IMR-90 (cell line): Measurements from ENCODE around the gene SAMD8. TPM values are rescaled to one million over a fixed set of nuclear protein-coding genes. Genes with fewer than 3 reads are reported as not detected.
A peak's percentile ranks its signal among the peaks of the same experiment; 100 is the strongest.

ENCODE experiments used
- ATAC-seq: fragments of 200-7000 bp; cut with Tn5 transposase; 2 replicates; pipeline ENCODE4 v1.9.1; 2020; ENCODE audit warnings: low read depth, mild to moderate bottlenecking, moderate library complexity
- BruUV-seq: library from RNA; stranded (reverse); fragments of 400-500 nt; replicated peaks from 2 replicates; lab custom pipeline; 2021; lab: Mats Ljungman, UMichigan
- CTCF ChIA-PET: fragments of 300-600 bp; formaldehyde crosslinking; extraction: SDS; loops from one replicate; lab custom pipeline; 2021; ENCODE audit warnings: antibody characterized with exemption; lab: Yijun Ruan, JAX
- POLR2A ChIA-PET: fragments of 300-600 bp; sonication (Branson Sonifier 250); formaldehyde crosslinking; loops from one replicate; lab custom pipeline; 2022; ENCODE audit warnings: antibody characterized with exemption; ENCODE audit not compliant: unreplicated experiment; lab: Charles Lee
- DNase-seq: peaks from one replicate; pipeline ENCODE4 v3.0.0; 2013
- H2AFZ ChIP-seq: replicated peaks from 2 replicates; pipeline ENCODE3; 2013; ENCODE audit warnings: low read length, mild to moderate bottlenecking; ENCODE audit not compliant: poor library complexity
- H2AK5ac ChIP-seq: 2 replicates; pipeline ENCODE4 v1.6.1; 2013; ENCODE audit warnings: low read depth, low read length, inconsistent platforms
- H2AK9ac ChIP-seq: replicated peaks from 2 replicates; pipeline ENCODE3; 2013; ENCODE audit warnings: mild to moderate bottlenecking, low read depth, low read length, moderate library complexity; ENCODE audit not compliant: poor library complexity
- H2BK120ac ChIP-seq: 2 replicates; pipeline ENCODE4 v1.6.1; 2013; ENCODE audit warnings: low read depth, low read length, inconsistent platforms
- H2BK15ac ChIP-seq: 3 replicates; pipeline ENCODE4 v1.6.1; 2013; ENCODE audit warnings: low read depth, low read length, inconsistent platforms
- H2BK20ac ChIP-seq: 2 replicates; pipeline ENCODE4 v1.6.1; 2013; ENCODE audit warnings: low read depth, mild to moderate bottlenecking, inconsistent platforms, low read length, moderate library complexity
- H2BK5ac ChIP-seq: 2 replicates; pipeline ENCODE4 v1.6.1; 2013; ENCODE audit warnings: mild to moderate bottlenecking, low read depth, low read length, inconsistent platforms; ENCODE audit not compliant: poor library complexity, severe bottlenecking
- H3K14ac ChIP-seq: replicated peaks from 2 replicates; pipeline ENCODE4 v1.6.1; 2013; ENCODE audit warnings: low read depth, low read length, inconsistent platforms
- H3K18ac ChIP-seq: 2 replicates; pipeline ENCODE4 v1.6.1; 2013; ENCODE audit warnings: low read depth, low read length, control low read depth
- H3K23ac ChIP-seq: 2 replicates; pipeline ENCODE4 v1.6.1; 2013; ENCODE audit warnings: low read depth, low read length, inconsistent platforms
- H3K27ac ChIP-seq: 2 replicates; pipeline ENCODE4 v1.5.1; 2013; ENCODE audit warnings: mild to moderate bottlenecking, control low read depth, low read length; ENCODE audit not compliant: insufficient read depth
- H3K27me3 ChIP-seq: 2 replicates; pipeline ENCODE4 v1.6.1; 2013; ENCODE audit warnings: low read length; ENCODE audit not compliant: control insufficient read depth, insufficient read depth
- H3K36me3 ChIP-seq: 2 replicates; pipeline ENCODE4 v1.6.1; 2013; ENCODE audit warnings: low read length, mixed read lengths; ENCODE audit not compliant: control insufficient read depth, insufficient read depth
- H3K4ac ChIP-seq: 2 replicates; pipeline ENCODE4 v1.6.1; 2013; ENCODE audit warnings: low read depth, low read length, inconsistent platforms
- H3K4me1 ChIP-seq: 2 replicates; pipeline ENCODE4 v1.6.1; 2013; ENCODE audit warnings: low read length, mixed read lengths; ENCODE audit not compliant: control insufficient read depth, insufficient read depth
- H3K4me2 ChIP-seq: 2 replicates; pipeline ENCODE4 v1.6.1; 2013; ENCODE audit warnings: low read depth, mild to moderate bottlenecking, control low read depth, low read length, moderate library complexity
- H3K4me3 ChIP-seq: 2 replicates; pipeline ENCODE4 v1.5.1; 2013; ENCODE audit warnings: low read depth, mild to moderate bottlenecking, control low read depth, low read length, moderate library complexity; ENCODE audit not compliant: insufficient read depth
- H3K56ac ChIP-seq: 2 replicates; pipeline ENCODE4 v1.6.1; 2013; ENCODE audit warnings: low read length, inconsistent platforms; ENCODE audit not compliant: insufficient read depth; ENCODE audit errors: extremely low read depth
- H3K79me1 ChIP-seq, 2 experiments: 2 replicates each; pipeline ENCODE4 v1.6.1; 2013; ENCODE audit warnings: low read length in 2 of 2, inconsistent platforms in 1 of 2, low read depth in 1 of 2
- H3K9ac ChIP-seq: 2 replicates; pipeline ENCODE4 v1.6.1; 2013; ENCODE audit warnings: low read depth, low read length, control low read depth
- H3K9me1 ChIP-seq: 2 replicates; pipeline ENCODE4 v1.6.1; 2013; ENCODE audit warnings: low read length, inconsistent platforms; ENCODE audit not compliant: insufficient read depth
- H3K9me3 ChIP-seq: 2 replicates; pipeline ENCODE4 v1.6.1; 2013; ENCODE audit warnings: low read length; ENCODE audit not compliant: control insufficient read depth, insufficient read depth
- H4K20me1 ChIP-seq: 2 replicates; pipeline ENCODE4 v1.6.1; 2013; ENCODE audit warnings: low read length, inconsistent platforms; ENCODE audit not compliant: insufficient read depth
- H4K5ac ChIP-seq: 2 replicates; pipeline ENCODE4 v1.6.1; 2013; ENCODE audit warnings: mild to moderate bottlenecking, low read depth, low read length, control low read depth
- H4K8ac ChIP-seq, 2 experiments: 2 replicates each; pipeline ENCODE4 v1.6.1; 2013; ENCODE audit warnings: low read depth in 2 of 2, low read length in 2 of 2, control low read depth in 1 of 2, inconsistent platforms in 1 of 2
- H4K91ac ChIP-seq: 2 replicates; pipeline ENCODE4 v1.6.1; 2013; ENCODE audit warnings: low read depth, low read length, inconsistent platforms; ENCODE audit not compliant: insufficient read depth
- BHLHE40 ChIP-seq: fragments of 150-350 bp; IDR thresholded peaks from 2 replicates; pipeline ENCODE4 v1.6.1; 2016; ENCODE audit warnings: mild to moderate bottlenecking, low read depth, low read length
- CEBPB ChIP-seq: IDR thresholded peaks from 2 replicates; pipeline ENCODE4 v1.6.1; 2012; ENCODE audit warnings: low read depth, low read length, improper control_type of control experiment
- CHD1 ChIP-seq: IDR thresholded peaks from 2 replicates; pipeline ENCODE4 v1.6.1; 2012; ENCODE audit warnings: low read depth, low read length, improper control_type of control experiment
- FOS ChIP-seq: fragments of 150-350 bp; IDR thresholded peaks from 2 replicates; pipeline ENCODE4 v1.6.1; 2016; ENCODE audit warnings: low read depth, low read length
- MAFK ChIP-seq: IDR thresholded peaks from 2 replicates; pipeline ENCODE4 v1.6.1; 2012; ENCODE audit warnings: low read depth, low read length, improper control_type of control experiment
- MAZ ChIP-seq: IDR thresholded peaks from 2 replicates; pipeline ENCODE4 v1.6.1; 2012; ENCODE audit warnings: low read depth, mild to moderate bottlenecking, low read length, improper control_type of control experiment, moderate library complexity, borderline replicate concordance
- MXI1 ChIP-seq: IDR thresholded peaks from 2 replicates; pipeline ENCODE4 v1.6.1; 2012; ENCODE audit warnings: low read depth, mild to moderate bottlenecking, low read length, moderate library complexity, borderline replicate concordance
- NFE2L2 ChIP-seq: fragments of 150-350 bp; IDR thresholded peaks from 2 replicates; pipeline ENCODE4 v1.6.1; 2016; ENCODE audit warnings: low read depth, mild to moderate bottlenecking, low read length
- POLR2A ChIP-seq: IDR thresholded peaks from 2 replicates; pipeline ENCODE4 v1.6.1; 2012; ENCODE audit warnings: mild to moderate bottlenecking, low read depth, low read length
- RAD21 ChIP-seq: IDR thresholded peaks from 2 replicates; pipeline ENCODE4 v1.6.1; 2012; ENCODE audit warnings: low read length, improper control_type of control experiment
- RCOR1 ChIP-seq: IDR thresholded peaks from 2 replicates; pipeline ENCODE4 v1.6.1; 2012; ENCODE audit warnings: mild to moderate bottlenecking, low read length, improper control_type of control experiment; ENCODE audit not compliant: insufficient replicate concordance
- RFX5 ChIP-seq: IDR thresholded peaks from 2 replicates; pipeline ENCODE4 v1.8.0; 2012; ENCODE audit warnings: low read depth, mild to moderate bottlenecking, low read length, moderate library complexity
- SMC3 ChIP-seq: fragments of 150-350 bp; IDR thresholded peaks from 2 replicates; pipeline ENCODE4 v1.6.1; 2016; ENCODE audit warnings: low read depth, mild to moderate bottlenecking, antibody characterized with exemption, low read length, moderate library complexity
- USF2 ChIP-seq: fragments of 150-350 bp; IDR thresholded peaks from 2 replicates; pipeline ENCODE4 v1.6.1; 2017; ENCODE audit warnings: mild to moderate bottlenecking, antibody characterized with exemption, low read length, low read depth
- WGBS, 2 experiments: methylation state at CpG; one replicate each; pipeline versions ENCODE4 v1.1.5 to v1.1.7; 2013; ENCODE audit warnings: missing lambda C conversion rate in 2 of 2; ENCODE audit not compliant: insufficient read length in 1 of 2; ENCODE audit errors: extremely low coverage in 2 of 2; 5-methylcytosine and 5-hydroxymethylcytosine counted together
- dilution Hi-C: fragments of 300-500 bp; cut with HindIII; formaldehyde crosslinking; loops from one replicate; pipeline ENCODE4 v1.14.3; 2018; ENCODE audit warnings: low sequenced_read_pairs; ENCODE audit not compliant: unreplicated experiment
- in situ Hi-C: fragments of 300-500 bp; cut with MboI; formaldehyde crosslinking; loops from 3 replicates; pipeline ENCODE4 v1.14.3; 2019; ENCODE audit warnings: low sequenced_read_pairs, inconsistent platforms, mixed read lengths
- intact Hi-C: fragments of 100-400 bp; cut with micrococcal nuclease; formaldehyde crosslinking; loops from 2 replicates; pipeline ENCODE4 v1.10.0; 2022
- polyA plus RNA-seq, 3 experiments: library from polyadenylated mRNA; depleted of rRNA; stranded (reverse); fragments of >200 nt; gene quantifications; 2 replicates each; pipeline ENCODE4 v1.2.3, GENCODE V29; 2012; ENCODE audit warnings: low replicate concordance in 1 of 3
- total RNA-seq: library from RNA; depleted of rRNA; stranded (reverse); fragments of >200 nt; gene quantifications from 2 replicates; pipeline ENCODE4 v1.2.3, GENCODE V29; 2012
- TF ChIP-seq, protein P1 (sequence below): fragments of 150-350 bp; IDR thresholded peaks from 2 replicates; pipeline ENCODE4 v1.6.1; 2016; ENCODE audit warnings: low read depth, mild to moderate bottlenecking, low read length, moderate library complexity, borderline replicate concordance
- TF ChIP-seq, protein P2 (sequence below): conservative IDR thresholded peaks from 2 replicates; pipeline ENCODE4 v1.5.1; 2012; ENCODE audit warnings: mild to moderate bottlenecking, low read depth, low read length, improper control_type of control experiment

SAMD8 gene
- total and polyA plus RNA-seq, 2 of the 4 experiments (the other 2 are of a cell fraction): 10.1 to 28.7 TPM

DNA sequence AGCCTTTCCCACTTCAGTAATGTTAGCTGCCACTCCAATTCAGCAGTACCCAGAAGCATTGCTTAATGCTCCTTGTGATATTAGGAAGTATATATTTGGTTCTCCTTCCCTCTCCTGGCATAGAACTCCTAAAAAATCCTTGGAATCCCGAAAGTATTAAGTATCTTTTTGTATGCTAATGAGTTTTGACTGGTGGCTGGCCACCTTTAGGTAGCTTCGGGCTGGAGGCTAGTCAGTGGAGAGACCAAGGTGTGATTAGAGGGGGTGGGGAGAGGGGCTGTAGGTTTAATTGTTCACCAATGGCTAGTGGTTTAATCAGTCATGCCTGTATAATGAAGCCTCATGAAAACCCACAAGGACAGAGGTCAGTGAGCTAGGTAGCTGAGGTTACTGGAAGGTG lies 112.1 kb downstream of the SAMD8 start:
- Histone ChIP-seq H2AK9ac (no peak overlapping the region), H4K8ac (no peak overlapping the region), H3K79me1 (peaks cover 20 to 56% of the 10 kb centered on the region in 2 experiments), H2BK15ac (no peak overlapping the region), H2BK120ac (no peak overlapping the region), H3K27ac (peak overlapping the region; percentile 36; the same call in 1 of the 2 replicates), H4K91ac (no peak overlapping the region), H2BK5ac (peak overlapping the region; percentile 99), H3K56ac (no peak overlapping the region), H3K23ac (peak overlapping the region; percentile 58; the same call in 1 of the 2 replicates), H3K18ac (0 out of 2 replicates have a peak overlapping the region, but pooled peaks have one; percentile 18), H2AK5ac (no peak overlapping the region), H3K9ac (no peak overlapping the region), H3K27me3 (no peaks in the 10 kb centered on the region), H4K20me1 (peaks cover 55% of the 10 kb centered on the region), H2AFZ (no peak overlapping the region), H3K4me3 (no peak overlapping the region), H3K4me2 (no peak overlapping the region), H3K4me1 (peaks cover 28% of the 10 kb centered on the region), H3K14ac (no peak overlapping the region), H3K9me1 (peaks cover 11% of the 10 kb centered on the region), H3K9me3 (no peaks in the 10 kb centered on the region), H3K4ac (peak overlapping the region; percentile 11; the same call in 1 of the 2 replicates), H3K36me3 (peaks cover 50% of the 10 kb centered on the region), H4K5ac (no peak overlapping the region), H2BK20ac (no peak overlapping the region)
- ChIA-PET POLR2A (no interaction called here), CTCF (interaction anchor here (1.1 kb wide), 1 partner anchor 12 kb away, joined by 3 read pairs; the partner anchor contains the start of gene COMTD1)
- WGBS, 2 experiments: 100% methylated on average over 1 of the region's 2 CpGs; no CpG with 5 or more reads in 1 of the 2 experiments
- no peak for DNase-seq
- intact Hi-C loops (no loop called here), in situ Hi-C loops (no loop called here), dilution Hi-C loops (no loop called here)
- BruUV-seq: no TSS peak
- ATAC-seq: no peak
- no peak for TF ChIP-seq RFX5
- TF ChIP-seq MAFK: no peak
- TF ChIP-seq CHD1: no peak
- no peak for TF ChIP-seq RAD21
- TF ChIP-seq MAZ: no peak
- no peak for TF ChIP-seq MXI1
- no peak for TF ChIP-seq RCOR1
- TF ChIP-seq, protein P1, sequence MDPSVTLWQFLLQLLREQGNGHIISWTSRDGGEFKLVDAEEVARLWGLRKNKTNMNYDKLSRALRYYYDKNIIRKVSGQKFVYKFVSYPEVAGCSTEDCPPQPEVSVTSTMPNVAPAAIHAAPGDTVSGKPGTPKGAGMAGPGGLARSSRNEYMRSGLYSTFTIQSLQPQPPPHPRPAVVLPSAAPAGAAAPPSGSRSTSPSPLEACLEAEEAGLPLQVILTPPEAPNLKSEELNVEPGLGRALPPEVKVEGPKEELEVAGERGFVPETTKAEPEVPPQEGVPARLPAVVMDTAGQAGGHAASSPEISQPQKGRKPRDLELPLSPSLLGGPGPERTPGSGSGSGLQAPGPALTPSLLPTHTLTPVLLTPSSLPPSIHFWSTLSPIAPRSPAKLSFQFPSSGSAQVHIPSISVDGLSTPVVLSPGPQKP: no peak
- no peak for TF ChIP-seq USF2
- no peak for TF ChIP-seq SMC3
- no peak for TF ChIP-seq BHLHE40
- TF ChIP-seq POLR2A: no peak
- no peak for TF ChIP-seq FOS
- no peak for TF ChIP-seq CEBPB
- no peak for TF ChIP-seq NFE2L2
- TF ChIP-seq, protein P2, sequence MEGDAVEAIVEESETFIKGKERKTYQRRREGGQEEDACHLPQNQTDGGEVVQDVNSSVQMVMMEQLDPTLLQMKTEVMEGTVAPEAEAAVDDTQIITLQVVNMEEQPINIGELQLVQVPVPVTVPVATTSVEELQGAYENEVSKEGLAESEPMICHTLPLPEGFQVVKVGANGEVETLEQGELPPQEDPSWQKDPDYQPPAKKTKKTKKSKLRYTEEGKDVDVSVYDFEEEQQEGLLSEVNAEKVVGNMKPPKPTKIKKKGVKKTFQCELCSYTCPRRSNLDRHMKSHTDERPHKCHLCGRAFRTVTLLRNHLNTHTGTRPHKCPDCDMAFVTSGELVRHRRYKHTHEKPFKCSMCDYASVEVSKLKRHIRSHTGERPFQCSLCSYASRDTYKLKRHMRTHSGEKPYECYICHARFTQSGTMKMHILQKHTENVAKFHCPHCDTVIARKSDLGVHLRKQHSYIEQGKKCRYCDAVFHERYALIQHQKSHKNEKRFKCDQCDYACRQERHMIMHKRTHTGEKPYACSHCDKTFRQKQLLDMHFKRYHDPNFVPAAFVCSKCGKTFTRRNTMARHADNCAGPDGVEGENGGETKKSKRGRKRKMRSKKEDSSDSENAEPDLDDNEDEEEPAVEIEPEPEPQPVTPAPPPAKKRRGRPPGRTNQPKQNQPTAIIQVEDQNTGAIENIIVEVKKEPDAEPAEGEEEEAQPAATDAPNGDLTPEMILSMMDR: no peak
